GM18867 (cell line): ENCODE measurements around the gene EVPL.
"Not testable (repeated sequence)": the region's sequence is repeated elsewhere in the genome, so short reads cannot be mapped to it uniquely, and the experiment has no call there.

Experiments used
- ATAC-seq: cut with Tn5 transposase; IDR thresholded peaks from one replicate; pipeline ENCODE4 v1.9.1; 2021; ENCODE audit warnings: mild to moderate bottlenecking, moderate library complexity; ENCODE audit not compliant: unreplicated experiment

EVPL gene

GRCh38 chr17:75970011-75970523, 57.0 kb downstream of the EVPL start:
- ATAC-seq: no peak

GRCh38 chr17:75969044-75969443, 58.1 kb downstream of the EVPL start:
- ATAC-seq: not testable (repeated sequence)

- no peak for ATAC-seq
These were observed 61.6 kb downstream of the EVPL start for GRCh38 chr17:75965468-75965867.

GRCh38 chr17:75959839-75960511, 67.1 kb downstream of the EVPL start:
- no peak for ATAC-seq

GRCh38 chr17:75959051-75959838, 67.9 kb downstream of the EVPL start:
- no peak for ATAC-seq
